ENCODE measurements around the gene SSR2. TPM values are rescaled to one million over a fixed set of nuclear protein-coding genes. Genes with fewer than 3 reads are reported as not detected.
A peak's percentile ranks its signal among the peaks of the same experiment; 100 is the strongest.

SSR2 gene
- 516 and 723 TPM in 2 replicates for total RNA-seq

DNA sequence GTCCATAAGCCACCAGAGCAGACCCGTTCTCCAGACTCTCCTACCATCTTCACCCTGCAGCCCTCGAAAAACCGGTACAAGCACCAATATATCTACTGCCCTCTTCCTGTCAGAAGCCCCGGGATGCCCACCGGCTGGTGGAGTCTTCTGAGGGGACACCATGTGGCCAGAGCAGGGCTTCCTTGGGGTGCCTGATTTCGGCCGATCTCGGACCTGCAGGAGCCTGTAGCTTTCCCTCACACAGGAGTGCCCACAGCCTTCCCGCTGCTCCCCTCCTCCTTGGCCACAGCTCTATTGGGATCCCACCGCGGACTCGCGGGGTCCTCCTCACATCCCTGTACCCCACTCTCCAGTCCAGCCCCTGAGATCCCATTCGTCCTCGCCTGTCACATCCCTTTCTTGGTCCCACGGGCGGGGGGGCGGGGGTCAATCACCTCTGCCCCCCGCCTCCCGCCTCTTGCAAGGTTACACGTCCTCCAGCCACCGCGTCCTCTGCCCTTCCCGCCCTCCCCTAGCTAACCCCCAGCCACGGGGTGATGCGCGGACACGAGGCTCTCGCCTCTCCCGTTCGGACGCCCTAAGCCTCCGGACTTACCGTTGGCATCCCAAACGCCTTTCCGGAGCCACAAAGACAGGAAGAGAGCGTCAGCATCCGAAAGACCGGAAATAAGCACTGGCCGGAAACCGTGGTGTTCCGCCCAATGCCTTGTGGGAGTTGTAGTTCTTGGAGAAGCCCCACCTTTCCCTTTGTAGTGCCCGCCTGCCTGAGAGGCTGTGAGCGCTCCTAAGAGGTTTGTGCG lies at the start of gene SSR2:
Gene SSR2, minus strand, starts transcription at position 659 of the 800 bp plus-strand sequence. CDS start 784 bp downstream, outside the sequence.
- peak; percentile 97 for DNase-seq

DNA sequence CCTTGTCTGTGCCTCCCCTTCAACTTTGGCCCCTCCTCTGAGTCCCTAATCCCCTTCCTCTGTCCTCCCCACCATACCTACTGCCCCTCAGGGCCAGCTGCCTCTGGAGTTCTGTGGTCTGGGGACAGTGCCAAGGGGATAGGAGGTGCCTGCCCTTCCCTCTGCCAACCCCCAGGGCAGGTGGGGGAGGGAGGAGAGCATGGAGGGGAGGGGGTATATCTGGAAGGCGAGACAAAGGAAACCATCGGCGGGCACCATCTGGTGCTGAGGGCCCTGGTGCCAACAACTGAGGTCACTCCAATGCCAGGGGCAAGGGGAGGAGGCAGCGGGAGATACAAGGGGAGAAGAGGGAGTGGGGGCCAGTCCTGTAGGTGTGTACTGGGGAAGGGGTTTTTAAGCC lies 49.8 kb upstream of the SSR2 start:
- DNase-seq, result no peak

DNA sequence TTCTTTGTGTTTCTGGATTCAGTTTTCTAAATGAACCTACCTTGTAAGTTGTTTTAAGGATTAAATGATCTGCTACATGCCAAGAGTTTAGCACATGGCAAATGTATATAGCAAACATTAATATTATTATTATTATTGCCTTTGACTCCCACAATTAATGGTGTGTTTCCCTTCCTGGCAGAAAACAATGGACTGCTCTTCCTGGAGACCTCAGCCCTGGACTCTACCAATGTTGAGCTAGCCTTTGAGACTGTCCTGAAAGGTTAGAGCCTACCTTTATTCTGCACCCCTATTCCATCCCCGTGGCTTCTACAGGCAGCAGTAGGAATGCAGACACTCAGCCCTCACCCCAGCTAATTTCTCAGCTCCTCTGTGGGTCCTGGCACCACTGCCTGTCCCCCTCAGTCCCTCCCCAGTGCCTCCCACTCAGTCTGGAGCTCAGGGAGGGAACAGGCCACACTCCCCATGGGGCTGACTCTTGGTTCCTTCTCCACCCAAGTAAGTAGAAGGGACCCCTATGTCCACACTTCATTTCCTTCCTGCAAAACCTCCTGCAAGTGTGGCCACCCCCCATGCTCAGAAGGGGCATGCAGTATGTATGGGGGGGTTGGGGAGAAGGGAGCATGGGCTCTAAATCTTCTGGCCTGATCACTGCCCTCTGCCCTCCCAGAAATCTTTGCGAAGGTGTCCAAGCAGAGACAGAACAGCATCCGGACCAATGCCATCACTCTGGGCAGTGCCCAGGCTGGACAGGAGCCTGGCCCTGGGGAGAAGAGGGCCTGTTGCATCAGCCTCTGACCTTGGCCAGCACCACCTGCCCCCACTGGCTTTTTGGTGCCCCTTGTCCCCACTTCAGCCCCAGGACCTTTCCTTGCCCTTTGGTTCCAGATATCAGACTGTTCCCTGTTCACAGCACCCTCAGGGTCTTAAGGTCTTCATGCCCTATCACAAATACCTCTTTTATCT lies 49.0 kb upstream of the SSR2 start:
- peak; percentile 53 for DNase-seq

GRCh38 chr1:156067262-156067661 lies 46.5 kb upstream of the SSR2 start:
- DNase-seq, result no peak

GRCh38 chr1:156065871-156066270 lies 45.1 kb upstream of the SSR2 start:
- DNase-seq, result no peak

DNA sequence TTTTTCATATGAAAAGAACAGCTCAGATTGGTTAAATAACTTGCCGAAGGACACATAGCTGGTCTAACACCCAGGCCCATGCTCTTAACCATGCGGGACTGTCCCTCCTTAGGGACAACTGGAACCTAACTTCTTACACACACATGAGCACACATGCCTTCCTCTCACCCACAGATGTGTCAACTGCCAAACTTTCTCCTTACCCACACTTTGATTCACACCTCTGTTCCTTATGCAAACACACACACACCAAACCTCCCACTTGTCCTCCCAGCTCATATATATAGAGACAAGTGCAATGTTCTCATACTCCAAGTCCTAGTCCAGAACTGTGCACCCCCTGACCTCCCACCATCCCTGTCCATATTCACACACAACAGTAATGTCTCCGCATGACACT lies 44.5 kb upstream of the SSR2 start:
- no peak for DNase-seq

DNA sequence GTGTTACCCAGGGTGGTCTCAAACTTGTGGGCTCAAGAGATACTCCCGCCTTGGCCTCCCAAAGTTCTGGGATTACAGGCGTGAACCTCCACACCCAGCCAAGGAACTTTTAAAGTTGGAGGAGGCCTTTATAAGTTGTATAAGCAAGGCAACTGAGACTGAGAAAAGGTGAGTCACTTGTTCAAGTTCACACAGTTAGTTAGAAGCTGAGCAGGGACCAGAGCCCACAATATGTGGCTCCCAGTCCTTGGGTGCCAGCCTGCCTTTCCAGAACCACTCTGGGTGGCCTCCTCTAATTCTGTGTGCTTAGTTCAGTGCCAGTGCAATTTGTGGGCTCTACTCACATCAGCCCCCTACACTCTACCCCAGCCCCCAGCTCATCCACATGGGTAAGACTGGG lies 43.9 kb upstream of the SSR2 start:
- DNase-seq, result no peak

GRCh38 chr1:156063997-156064285 lies 43.2 kb upstream of the SSR2 start:
- no peak for DNase-seq

DNA sequence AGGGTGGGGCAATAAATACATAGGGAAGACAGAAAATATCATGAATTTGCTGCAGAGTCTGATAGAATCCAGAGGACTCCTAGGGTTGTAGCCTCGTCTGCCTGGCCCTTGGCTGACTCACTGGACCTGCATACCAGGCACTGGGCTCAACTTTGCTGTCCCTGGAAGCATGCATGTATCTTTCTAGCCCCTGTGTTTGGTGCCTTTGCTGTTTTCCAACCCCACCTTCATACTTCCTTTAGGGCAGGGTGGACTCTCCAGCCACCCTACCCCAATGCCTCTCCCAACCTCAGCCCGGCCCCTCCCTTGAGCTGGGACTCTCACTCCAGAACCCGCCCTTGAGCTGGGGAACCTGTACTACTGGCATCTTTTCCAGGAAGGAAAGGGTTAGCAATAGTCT lies 41.4 kb upstream of the SSR2 start:
- DNase-seq, result no peak

- DNase-seq, result no peak
Observed at GRCh38 chr1:156060937-156061636, 40.3 kb upstream of the SSR2 start, which contains the start of gene RAB25. RAB25 (plus strand) TSS chr1:156061160; CDS start chr1:156061401, 241 bp downstream.

GRCh38 chr1:156056326-156056849 lies 35.6 kb upstream of the SSR2 start:
- DNase-seq, result no peak

GRCh38 chr1:156055281-156056048 lies 34.7 kb upstream of the SSR2 start:
- DNase-seq, result no peak

- DNase-seq, result peak; percentile 97
Observed at GRCh38 chr1:156054500-156055280, 33.9 kb upstream of the SSR2 start, which contains the start of gene LAMTOR2. LAMTOR2 (plus strand) TSS chr1:156054782; CDS start chr1:156054890, 108 bp downstream.

GRCh38 chr1:156053768-156054499 lies 33.2 kb upstream of the SSR2 start, which contains the start of gene UBQLN4:
UBQLN4 (minus strand) TSS chr1:156053798; CDS start chr1:156053701, 97 bp downstream.
- peak; percentile 90 for DNase-seq

DNA sequence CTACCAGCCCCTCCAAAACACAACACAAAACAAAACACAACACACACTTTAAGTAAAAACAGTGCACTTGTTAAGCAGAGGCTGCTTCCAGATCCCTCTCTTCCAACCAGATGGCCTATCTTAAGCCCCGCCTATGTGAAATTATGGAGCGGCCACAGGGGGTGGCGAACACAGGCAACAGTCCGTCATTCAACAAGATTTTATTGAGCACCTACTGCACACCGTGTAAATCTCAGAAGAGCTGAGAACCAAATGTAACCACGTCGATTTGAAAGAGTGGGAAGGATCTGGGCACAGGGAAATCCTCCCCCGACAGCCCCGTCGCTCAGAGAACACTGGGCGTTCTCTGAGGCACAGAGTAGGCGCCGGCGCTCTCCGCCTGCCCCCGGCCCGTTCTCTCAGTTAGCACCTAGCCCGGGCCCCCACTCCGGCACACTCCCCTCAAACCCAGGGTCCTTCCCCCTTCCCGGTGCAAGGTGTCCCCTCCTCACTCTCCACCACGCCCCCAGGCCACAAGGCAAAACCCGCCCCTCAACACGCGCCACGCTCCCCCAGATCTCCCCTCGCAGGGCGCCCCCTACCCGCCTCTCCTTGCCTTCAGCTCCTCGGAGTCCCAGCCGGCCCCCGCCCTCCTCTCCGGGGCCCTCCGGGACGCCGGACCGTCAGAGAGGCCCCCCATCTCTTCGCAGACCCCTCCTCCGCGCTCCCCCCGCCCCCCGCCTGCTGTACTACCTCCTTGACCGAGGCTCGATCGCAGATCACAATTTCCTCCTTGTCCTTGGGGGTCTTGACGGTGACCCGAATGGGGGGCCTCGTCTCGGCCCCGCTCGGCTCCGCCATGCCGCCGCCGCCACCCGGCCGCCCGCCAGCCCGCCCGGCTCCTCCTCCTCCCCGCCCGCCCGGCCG lies 32.4 kb upstream of the SSR2 start:
- peak; percentile 82 for DNase-seq

DNA sequence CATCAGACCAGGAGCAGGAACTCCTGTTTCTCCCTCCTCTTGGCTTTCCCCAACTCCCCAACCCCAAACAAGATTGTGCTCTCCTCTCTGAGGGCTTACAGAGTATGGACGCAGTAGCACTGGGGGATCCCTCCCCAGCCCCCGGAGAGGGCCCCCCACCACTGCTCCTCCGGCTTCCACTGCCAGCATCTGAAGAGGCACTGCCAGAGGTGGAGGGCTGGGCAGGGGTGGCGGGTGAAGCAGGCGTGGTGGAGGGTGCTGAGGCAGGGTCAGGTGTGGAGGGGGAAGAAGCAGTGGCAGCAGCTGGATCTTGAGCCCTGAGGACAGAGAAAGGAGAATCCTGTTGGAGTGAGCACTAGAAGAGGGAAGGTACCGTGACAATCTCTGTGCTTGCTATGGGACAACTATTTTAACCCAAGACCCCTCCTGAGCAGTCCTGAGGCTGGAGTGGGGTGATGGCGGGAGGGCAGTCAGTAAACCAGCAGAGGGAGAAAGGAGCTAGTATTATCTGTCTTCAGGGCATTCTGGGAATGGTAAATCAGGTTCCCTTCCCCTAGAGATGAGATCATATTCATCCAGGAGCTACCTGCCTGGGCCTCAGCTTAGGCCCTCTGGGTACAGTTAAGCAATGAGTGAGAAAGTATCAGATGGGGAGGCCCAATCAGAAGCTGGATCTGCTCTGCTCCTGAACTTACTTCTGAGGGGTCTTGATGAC lies 30.4 kb upstream of the SSR2 start:
- DNase-seq, result no peak

- DNase-seq, result no peak
Observed at GRCh38 chr1:156050376-156050775, 29.6 kb upstream of the SSR2 start.

GRCh38 chr1:156048663-156049258 lies 28.0 kb upstream of the SSR2 start:
- DNase-seq, result peak; percentile 33
